HepG2 (cell line): ENCODE data around the gene NUDT17.

Experiments used
- BHLHE40 ChIP-seq: IDR thresholded peaks from 2 replicates; pipeline ENCODE4 v1.6.1; 2011; ENCODE audit warnings: low read length, improper control_type of control experiment
- CEBPB ChIP-seq: IDR thresholded peaks from 2 replicates; pipeline ENCODE4 v1.6.1; 2011; ENCODE audit warnings: low read depth, low read length, improper control_type of control experiment, borderline replicate concordance

DNA sequence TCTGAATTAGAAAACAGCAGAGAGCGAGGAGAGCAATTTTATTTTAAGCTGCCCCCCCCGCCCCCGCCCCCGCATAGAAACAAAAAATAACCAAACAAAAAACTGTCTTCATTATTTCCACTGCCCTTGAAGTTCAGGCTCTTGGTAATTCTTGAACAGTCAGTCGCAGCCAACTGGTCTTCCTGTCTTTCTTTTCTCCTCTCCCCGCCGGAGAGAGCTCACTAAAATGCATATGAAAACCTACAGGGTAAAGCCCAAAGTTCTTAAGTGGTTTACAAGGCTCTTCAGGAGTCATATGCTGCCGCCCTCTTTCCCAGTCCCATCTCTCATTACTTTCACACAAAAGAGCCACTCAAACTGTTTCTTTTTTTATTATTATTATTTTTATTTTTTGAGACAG, 41.4 kb downstream of the NUDT17 start:
- no peak for TF ChIP-seq BHLHE40
- no peak for TF ChIP-seq CEBPB
